MCF 10A (cell line): ENCODE data around the gene RASAL1. TPM values are rescaled to one million over a fixed set of nuclear protein-coding genes. Genes with fewer than 3 reads are reported as not detected.

Experiments used
- BruUV-seq: library from RNA; stranded (reverse); fragments of 400-500 nt; replicated peaks from 2 replicates; lab custom pipeline; 2021; lab: Mats Ljungman, UMichigan
- CTCF ChIA-PET: fragments of 300-600 bp; sonication (Branson Sonifier 250); formaldehyde crosslinking; extraction: SDS; loops from one replicate; lab custom pipeline; 2021; ENCODE audit warnings: antibody characterized with exemption, inconsistent platforms; lab: Yijun Ruan, JAX
- POLR2A ChIA-PET: fragments of 300-600, 350-650 bp; sonication (Branson Sonifier 250); formaldehyde crosslinking; extraction: SDS; loops from one replicate; lab custom pipeline; 2020; ENCODE audit warnings: antibody characterized with exemption, inconsistent platforms; lab: Yijun Ruan, JAX
- DNase-seq: peaks from one replicate; pipeline ENCODE4 v3.0.0-alpha.2; 2018; ENCODE audit not compliant: unreplicated experiment
- H3K27ac Mint-ChIP-seq: one replicate; pipeline ENCODE4 v1.8.0; 2022; ENCODE audit warnings: mild to moderate bottlenecking, low read depth, mixed read lengths; ENCODE audit not compliant: unreplicated experiment
- H3K27me3 Mint-ChIP-seq: one replicate; pipeline ENCODE4 v1.8.0; 2022; ENCODE audit warnings: mixed read lengths; ENCODE audit not compliant: insufficient read depth, unreplicated experiment
- H3K36me3 Mint-ChIP-seq: one replicate; pipeline ENCODE4 v1.8.0; 2022; ENCODE audit warnings: mild to moderate bottlenecking, moderate library complexity, mixed read lengths; ENCODE audit not compliant: insufficient read depth, unreplicated experiment
- H3K4me1 Mint-ChIP-seq: one replicate; pipeline ENCODE4 v1.8.0; 2022; ENCODE audit warnings: mixed read lengths; ENCODE audit not compliant: insufficient read depth, unreplicated experiment
- H3K4me3 Mint-ChIP-seq: one replicate; pipeline ENCODE4 v1.8.0; 2022; ENCODE audit warnings: mild to moderate bottlenecking, moderate library complexity, mixed read lengths; ENCODE audit not compliant: unreplicated experiment
- H3K9me3 Mint-ChIP-seq: one replicate; pipeline ENCODE4 v1.8.0; 2022; ENCODE audit warnings: mixed read lengths; ENCODE audit not compliant: unreplicated experiment
- intact Hi-C: fragments of 100-400 bp; cut with micrococcal nuclease; formaldehyde crosslinking; loops from 2 replicates; pipeline ENCODE4 v1.14.1; 2022
- total RNA-seq: library from RNA; stranded (reverse); gene quantifications from 2 replicates; pipeline ENCODE4 v1.2.3, GENCODE V29; 2022
- TF ChIP-seq, protein P1 (sequence below): fragments of 200-600 bp; IDR thresholded peaks from one replicate; pipeline ENCODE4 v1.8.0; 2022; ENCODE audit warnings: antibody characterized with exemption, mild to moderate bottlenecking; ENCODE audit not compliant: unreplicated experiment

Gene RASAL1
- total RNA-seq, 1 experiment from 2014 or later = not detected

GRCh38 chr12:113138826-113139225, 3.3 kb upstream of the RASAL1 start:
- Mint-ChIP-seq H3K27ac (no peak overlapping the region), H3K9me3 (no peaks in the 10 kb centered on the region), H3K4me1 (no peaks in the 10 kb centered on the region), H3K27me3 (no peaks in the 10 kb centered on the region), H3K36me3 (no peaks in the 10 kb centered on the region), H3K4me3 (no peak overlapping the region)
- no peak for DNase-seq
- intact Hi-C loops = no loop called here
- BruUV-seq = no TSS peak
- TF ChIP-seq, protein P1, sequence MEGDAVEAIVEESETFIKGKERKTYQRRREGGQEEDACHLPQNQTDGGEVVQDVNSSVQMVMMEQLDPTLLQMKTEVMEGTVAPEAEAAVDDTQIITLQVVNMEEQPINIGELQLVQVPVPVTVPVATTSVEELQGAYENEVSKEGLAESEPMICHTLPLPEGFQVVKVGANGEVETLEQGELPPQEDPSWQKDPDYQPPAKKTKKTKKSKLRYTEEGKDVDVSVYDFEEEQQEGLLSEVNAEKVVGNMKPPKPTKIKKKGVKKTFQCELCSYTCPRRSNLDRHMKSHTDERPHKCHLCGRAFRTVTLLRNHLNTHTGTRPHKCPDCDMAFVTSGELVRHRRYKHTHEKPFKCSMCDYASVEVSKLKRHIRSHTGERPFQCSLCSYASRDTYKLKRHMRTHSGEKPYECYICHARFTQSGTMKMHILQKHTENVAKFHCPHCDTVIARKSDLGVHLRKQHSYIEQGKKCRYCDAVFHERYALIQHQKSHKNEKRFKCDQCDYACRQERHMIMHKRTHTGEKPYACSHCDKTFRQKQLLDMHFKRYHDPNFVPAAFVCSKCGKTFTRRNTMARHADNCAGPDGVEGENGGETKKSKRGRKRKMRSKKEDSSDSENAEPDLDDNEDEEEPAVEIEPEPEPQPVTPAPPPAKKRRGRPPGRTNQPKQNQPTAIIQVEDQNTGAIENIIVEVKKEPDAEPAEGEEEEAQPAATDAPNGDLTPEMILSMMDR = no peak
- POLR2A ChIA-PET = no interaction called here
- CTCF ChIA-PET = interaction anchor here (0.6 kb wide), 1 partner anchor 807 kb away, joined by 4 read pairs; no protein-coding TSS in a partner anchor

- Mint-ChIP-seq H3K4me1 (no peaks in the 10 kb centered on the region), H3K27me3 (no peaks in the 10 kb centered on the region), H3K4me3 (no peak overlapping the region), H3K27ac (no peak overlapping the region), H3K9me3 (no peaks in the 10 kb centered on the region), H3K36me3 (no peaks in the 10 kb centered on the region)
- ChIA-PET POLR2A (no interaction called here), CTCF (no interaction called here)
- BruUV-seq = no TSS peak
- TF ChIP-seq, protein P1 = no peak
- intact Hi-C loops = no loop called here
- no peak for DNase-seq
Observed at GRCh38 chr12:113137861-113138783, 2.6 kb upstream of the RASAL1 start.

GRCh38 chr12:113136990-113137511, 1.5 kb upstream of the RASAL1 start:
- BruUV-seq = no TSS peak
- Mint-ChIP-seq H3K4me1 (no peaks in the 10 kb centered on the region), H3K27ac (no peak overlapping the region), H3K4me3 (no peak overlapping the region), H3K9me3 (no peaks in the 10 kb centered on the region), H3K36me3 (no peaks in the 10 kb centered on the region), H3K27me3 (no peaks in the 10 kb centered on the region)
- intact Hi-C loops = no loop called here
- ChIA-PET POLR2A (no interaction called here), CTCF (interaction anchor here (1.0 kb wide), 1 partner anchor 129 kb away, joined by 3 read pairs; no protein-coding TSS in a partner anchor)
- DNase-seq = no peak
- TF ChIP-seq, protein P1 = no peak
